ENCODE measurements around the gene ANO10.

The ANO10 gene

DNA sequence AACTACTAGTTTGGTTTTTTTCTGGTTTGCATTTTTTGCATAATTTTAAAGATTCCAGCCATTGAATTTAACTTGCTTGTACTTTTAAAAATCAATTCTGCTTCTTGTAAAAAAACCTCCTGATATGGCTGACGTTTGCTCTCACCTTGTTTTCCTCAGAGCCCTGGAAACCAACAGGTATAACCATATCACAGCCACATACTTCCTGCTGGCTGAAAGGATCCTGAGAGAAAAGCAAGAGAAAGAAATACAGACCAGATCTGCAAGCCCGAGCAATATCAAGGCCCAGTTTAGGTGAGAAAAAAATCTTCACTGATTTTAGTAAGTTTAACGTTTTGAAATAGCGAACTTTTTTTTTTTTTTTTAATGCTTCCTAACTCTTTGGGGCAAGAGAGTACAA lies 278.6 kb downstream of the ANO10 start:
- no peak for DNase-seq (ENCODE audit: insufficient read length)
- FAIRE-seq: no peak
- TF ChIP-seq POLR2A (IDR thresholded peaks at IDR 0.05; ENCODE audit: low read depth, low read length): no peak
- no peak for TF ChIP-seq POLR2AphosphoS5 (IDR thresholded peaks at IDR 0.05; ENCODE audit: low read depth, low read length)
- no peak for TF ChIP-seq TAF1 (IDR thresholded peaks at IDR 0.05; ENCODE audit: borderline replicate concordance, low read depth, low read length)

DNA sequence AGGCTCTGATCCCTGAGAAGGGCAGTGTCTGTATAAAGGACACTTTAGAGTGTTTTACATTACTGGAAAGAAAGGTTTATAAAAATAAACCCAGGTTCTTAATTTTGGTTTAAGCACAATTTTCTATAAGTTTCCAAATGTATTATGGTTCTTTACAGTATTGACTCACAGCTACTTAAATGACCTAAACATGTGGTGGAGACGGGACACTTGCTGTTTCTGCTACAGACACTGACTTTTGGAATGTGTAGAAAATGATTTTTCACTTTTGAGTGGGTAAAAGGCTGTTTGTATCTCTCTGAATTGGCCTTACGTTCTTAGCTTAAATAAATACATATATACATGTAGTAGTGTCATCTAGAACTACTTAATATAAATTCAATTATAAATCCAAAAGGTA lies 280.0 kb downstream of the ANO10 start:
- DNase-seq (ENCODE audit: insufficient read length) (no peak), FAIRE-seq (no peak)
- TF ChIP-seq POLR2A (IDR thresholded peaks at IDR 0.05; ENCODE audit: low read depth, low read length): no peak
- TF ChIP-seq TAF1 (IDR thresholded peaks at IDR 0.05; ENCODE audit: borderline replicate concordance, low read depth, low read length): no peak
- no peak for TF ChIP-seq POLR2AphosphoS5 (IDR thresholded peaks at IDR 0.05; ENCODE audit: low read depth, low read length)

GRCh38 chr3:43340403-43340802 lies 281.4 kb downstream of the ANO10 start:
- no peak for DNase-seq (ENCODE audit: insufficient read length)
- FAIRE-seq: no peak
- no peak for TF ChIP-seq POLR2A (IDR thresholded peaks at IDR 0.05; ENCODE audit: low read depth, low read length)
- TF ChIP-seq TAF1 (IDR thresholded peaks at IDR 0.05; ENCODE audit: borderline replicate concordance, low read depth, low read length): no peak
- TF ChIP-seq POLR2AphosphoS5 (IDR thresholded peaks at IDR 0.05; ENCODE audit: low read depth, low read length): no peak

GRCh38 chr3:43338295-43338694 lies 283.5 kb downstream of the ANO10 start:
- FAIRE-seq (no peak), DNase-seq (ENCODE audit: insufficient read length) (no peak)
- TF ChIP-seq POLR2A (IDR thresholded peaks at IDR 0.05; ENCODE audit: low read depth, low read length): no peak
- no peak for TF ChIP-seq TAF1 (IDR thresholded peaks at IDR 0.05; ENCODE audit: borderline replicate concordance, low read depth, low read length)
- no peak for TF ChIP-seq POLR2AphosphoS5 (IDR thresholded peaks at IDR 0.05; ENCODE audit: low read depth, low read length)

DNA sequence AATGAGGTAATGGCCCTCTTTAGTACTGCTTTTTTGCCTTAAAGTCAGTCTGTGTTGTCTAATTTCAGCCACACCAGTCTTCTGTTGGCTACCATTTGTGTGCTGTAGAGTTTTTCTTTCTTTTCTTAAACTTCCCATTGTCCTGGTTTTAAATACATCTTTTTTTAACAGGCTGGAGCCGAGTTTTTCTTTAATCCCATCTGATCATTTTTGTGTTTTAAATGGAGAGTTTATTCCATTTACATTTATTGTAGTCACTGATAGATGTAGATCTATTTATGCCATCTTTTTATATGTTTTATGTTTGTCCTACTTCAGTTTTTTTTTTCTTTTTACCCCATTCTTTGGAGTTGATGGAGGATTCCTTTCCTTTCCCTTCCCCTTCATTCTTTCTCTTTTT lies 286.0 kb downstream of the ANO10 start:
- TF ChIP-seq POLR2A (IDR thresholded peaks at IDR 0.05; ENCODE audit: low read depth, low read length) (no peak), TAF1 (IDR thresholded peaks at IDR 0.05; ENCODE audit: borderline replicate concordance, low read depth, low read length) (no peak), POLR2AphosphoS5 (IDR thresholded peaks at IDR 0.05; ENCODE audit: low read depth, low read length) (no peak)
- DNase-seq (ENCODE audit: insufficient read length) (no peak), FAIRE-seq (no peak)

GRCh38 chr3:43334976-43335375 lies 286.8 kb downstream of the ANO10 start:
- TF ChIP-seq POLR2A (IDR thresholded peaks at IDR 0.05; ENCODE audit: low read depth, low read length) (no peak), TAF1 (IDR thresholded peaks at IDR 0.05; ENCODE audit: borderline replicate concordance, low read depth, low read length) (no peak), POLR2AphosphoS5 (IDR thresholded peaks at IDR 0.05; ENCODE audit: low read depth, low read length) (no peak)
- FAIRE-seq (no peak), DNase-seq (ENCODE audit: insufficient read length) (no peak)

DNA sequence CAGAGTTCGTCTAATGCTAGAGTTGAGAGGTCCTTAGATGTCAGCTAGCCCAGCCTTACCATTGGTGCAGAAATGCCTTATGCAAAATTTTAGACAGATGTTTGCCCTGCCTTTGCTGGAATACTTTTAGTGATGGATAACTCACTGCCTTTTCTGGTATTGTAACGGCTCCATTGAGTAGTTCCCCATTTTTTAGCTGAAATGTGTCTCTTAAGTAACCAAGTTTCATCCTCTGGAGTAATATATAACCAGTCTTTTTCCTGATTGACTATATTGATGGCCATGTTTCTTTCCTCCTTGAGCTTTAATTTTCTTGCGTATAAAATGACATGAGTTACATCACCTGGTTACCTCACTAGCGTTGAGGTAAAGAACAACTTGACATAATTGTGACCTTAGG lies 290.4 kb downstream of the ANO10 start:
- FAIRE-seq (no peak), DNase-seq (ENCODE audit: insufficient read length) (no peak)
- TF ChIP-seq POLR2AphosphoS5 (IDR thresholded peaks at IDR 0.05; ENCODE audit: low read depth, low read length) (no peak), TAF1 (IDR thresholded peaks at IDR 0.05; ENCODE audit: borderline replicate concordance, low read depth, low read length) (no peak), POLR2A (IDR thresholded peaks at IDR 0.05; ENCODE audit: low read depth, low read length) (no peak)

- DNase-seq (ENCODE audit: insufficient read length) (no peak), FAIRE-seq (no peak)
- TF ChIP-seq POLR2A (IDR thresholded peaks at IDR 0.05; ENCODE audit: low read depth, low read length) (no peak), TAF1 (IDR thresholded peaks at IDR 0.05; ENCODE audit: borderline replicate concordance, low read depth, low read length) (no peak), POLR2AphosphoS5 (IDR thresholded peaks at IDR 0.05; ENCODE audit: low read depth, low read length) (no peak)
These were observed 290.8 kb downstream of the ANO10 start for GRCh38 chr3:43330981-43331380.

DNA sequence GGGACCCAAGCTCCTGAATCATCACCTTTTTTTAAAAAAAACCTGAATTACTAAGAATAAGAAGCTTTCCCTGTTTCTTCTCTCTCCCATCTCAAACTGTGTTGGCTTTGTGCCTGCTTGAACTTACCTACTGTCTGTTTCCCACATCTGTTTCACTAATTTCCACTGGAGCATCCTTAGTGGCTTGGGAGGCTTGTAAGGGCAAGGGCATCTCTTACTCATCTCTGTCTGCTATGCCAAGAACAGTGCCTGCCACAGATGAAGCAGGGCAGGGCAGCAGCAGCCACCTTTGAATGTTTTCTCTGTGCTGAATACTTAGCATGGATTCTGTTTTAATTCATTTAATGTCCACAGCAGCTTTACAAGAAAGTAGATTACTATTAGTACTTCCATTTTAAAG lies 293.2 kb downstream of the ANO10 start:
- FAIRE-seq (no peak), DNase-seq (ENCODE audit: insufficient read length) (no peak)

DNA sequence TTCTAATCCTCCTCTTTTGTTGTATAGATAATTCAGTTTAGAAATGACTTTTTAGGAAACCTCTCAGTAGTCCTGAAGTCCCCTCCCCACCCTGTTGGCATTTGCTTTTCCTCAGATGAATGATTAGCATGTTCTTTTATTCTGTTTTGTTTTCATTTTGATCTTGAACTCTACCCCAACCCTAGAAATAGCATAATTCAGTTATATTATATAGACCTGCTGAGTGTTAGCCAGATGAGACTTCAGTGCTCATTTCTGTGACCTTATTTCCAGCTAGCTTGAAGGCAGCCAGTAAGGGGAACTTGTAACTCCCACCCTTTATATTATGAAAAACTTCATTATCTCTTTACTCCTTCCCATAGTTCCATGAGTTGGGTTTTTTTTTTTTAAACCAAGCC lies 294.2 kb downstream of the ANO10 start:
- no peak for TF ChIP-seq POLR2A (IDR thresholded peaks at IDR 0.05; ENCODE audit: low read depth, low read length)
- no peak for TF ChIP-seq TAF1 (IDR thresholded peaks at IDR 0.05; ENCODE audit: borderline replicate concordance, low read depth, low read length)
- TF ChIP-seq POLR2AphosphoS5 (IDR thresholded peaks at IDR 0.05; ENCODE audit: low read depth, low read length): no peak
- DNase-seq (ENCODE audit: insufficient read length) (no peak), FAIRE-seq (no peak)

More for the DNA sequence above, 293.2 kb downstream of the ANO10 start:
- no peak for TF ChIP-seq TAF1 (IDR thresholded peaks at IDR 0.05; ENCODE audit: borderline replicate concordance, low read depth, low read length)
- no peak for TF ChIP-seq POLR2AphosphoS5 (IDR thresholded peaks at IDR 0.05; ENCODE audit: low read depth, low read length)
- no peak for TF ChIP-seq POLR2A (IDR thresholded peaks at IDR 0.05; ENCODE audit: low read depth, low read length)

DNA sequence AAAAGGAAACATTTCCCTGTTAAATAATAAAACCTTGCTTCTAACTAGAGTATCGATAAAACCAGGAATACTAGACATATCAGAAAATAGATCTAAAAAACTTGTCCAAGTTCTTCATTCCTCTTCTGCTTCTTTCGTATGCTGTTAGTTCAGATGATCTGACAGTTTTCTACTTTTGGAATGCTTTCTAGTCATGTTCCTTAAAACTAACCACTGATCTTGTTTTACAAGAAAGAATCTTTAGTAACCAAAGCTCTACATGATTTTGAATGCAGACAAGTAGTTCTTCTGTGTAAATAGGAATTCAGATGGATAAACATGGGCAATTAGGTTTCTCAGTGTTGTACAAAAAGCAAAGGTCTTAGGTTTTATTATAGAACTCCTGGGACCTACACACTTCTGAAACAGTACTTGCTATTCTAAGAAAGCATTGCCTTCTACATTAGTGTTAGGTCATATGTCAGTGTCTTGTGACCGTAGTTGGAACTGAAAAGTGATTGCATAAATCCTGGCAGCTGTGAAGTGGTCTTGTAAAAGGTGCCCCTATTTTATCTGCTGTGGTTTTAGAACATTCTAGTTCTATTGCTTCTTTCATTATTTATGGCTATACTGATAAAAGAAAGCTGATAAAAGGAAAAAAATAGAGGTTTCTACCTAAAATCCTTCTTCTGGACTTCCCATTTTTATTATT lies 294.8 kb downstream of the ANO10 start:
- DNase-seq (ENCODE audit: insufficient read length) (no peak), FAIRE-seq (no peak)
- TF ChIP-seq POLR2A (IDR thresholded peaks at IDR 0.05; ENCODE audit: low read depth, low read length) (no peak), POLR2AphosphoS5 (IDR thresholded peaks at IDR 0.05; ENCODE audit: low read depth, low read length) (no peak), TAF1 (IDR thresholded peaks at IDR 0.05; ENCODE audit: borderline replicate concordance, low read depth, low read length) (no peak)

GRCh38 chr3:43323541-43323940 lies 298.3 kb downstream of the ANO10 start:
- no peak for FAIRE-seq
- no peak for TF ChIP-seq POLR2A (IDR thresholded peaks at IDR 0.05; ENCODE audit: low read depth, low read length)
- TF ChIP-seq TAF1 (IDR thresholded peaks at IDR 0.05; ENCODE audit: borderline replicate concordance, low read depth, low read length): no peak
- TF ChIP-seq POLR2AphosphoS5 (IDR thresholded peaks at IDR 0.05; ENCODE audit: low read depth, low read length): no peak

More at GRCh38 chr3:43323541-43323940, 298.3 kb downstream of the ANO10 start:
- no peak for DNase-seq (ENCODE audit: insufficient read length)
